Amygdala (tissue), 56 donors: Measurements from ENCODE around the gene TRIM36.

ENCODE experiments used
- DNase-seq, 56 donors: peaks; one replicate each; lab custom pipeline; 2025; lab: John Stamatoyannopoulos, UW

Gene TRIM36

GRCh38 chr5:115168829-115169486 lies 750 bp downstream of the TRIM36 start:
- DNase-seq = peak in 5 of 56 donors; percentile 11 to 53 (median 49)

- no peak for DNase-seq
Measured at GRCh38 chr5:115166744-115167393, 2.8 kb downstream of the TRIM36 start.

GRCh38 chr5:115165790-115166189 lies 3.9 kb downstream of the TRIM36 start:
- no peak for DNase-seq

- no peak for DNase-seq
Measured at GRCh38 chr5:115160975-115161475, 8.7 kb downstream of the TRIM36 start.

DNA sequence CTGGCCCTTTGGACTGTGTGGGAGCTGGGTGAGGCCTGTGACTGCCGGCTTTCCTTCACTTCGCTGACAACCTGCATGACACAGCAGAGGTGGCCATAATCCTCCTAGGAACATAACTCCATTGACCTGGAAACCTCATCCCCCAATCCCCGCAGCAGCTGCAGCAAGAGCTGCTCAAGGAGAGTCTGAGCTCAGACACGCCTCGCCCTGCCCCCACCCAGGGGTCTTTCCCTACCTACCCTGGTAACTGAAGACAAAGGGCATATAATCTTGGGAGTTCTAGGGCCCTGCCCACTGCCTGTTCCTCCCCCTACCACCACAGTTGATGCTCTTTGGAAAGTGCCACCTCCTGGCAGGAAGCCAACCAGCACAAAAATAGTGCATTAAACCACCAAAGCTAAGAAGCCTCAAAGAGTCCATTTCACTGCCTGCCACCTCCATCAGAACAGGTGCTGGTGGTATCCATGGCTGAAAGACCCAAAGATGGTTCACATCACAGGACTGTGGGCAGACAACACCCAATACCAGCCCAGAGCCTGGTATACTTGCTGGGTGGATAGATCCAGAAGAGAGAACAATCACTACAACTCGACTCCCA lies 18.4 kb downstream of the TRIM36 start:
- DNase-seq = no peak

- no peak for DNase-seq
Measured at GRCh38 chr5:115150512-115150911, 19.2 kb downstream of the TRIM36 start.

- DNase-seq = no peak
Measured at GRCh38 chr5:115147052-115147451, 22.7 kb downstream of the TRIM36 start.

- no peak for DNase-seq
Measured at GRCh38 chr5:115136294-115136693, 33.4 kb downstream of the TRIM36 start.

GRCh38 chr5:115132465-115132864 lies 37.2 kb downstream of the TRIM36 start:
- DNase-seq = no peak

DNA sequence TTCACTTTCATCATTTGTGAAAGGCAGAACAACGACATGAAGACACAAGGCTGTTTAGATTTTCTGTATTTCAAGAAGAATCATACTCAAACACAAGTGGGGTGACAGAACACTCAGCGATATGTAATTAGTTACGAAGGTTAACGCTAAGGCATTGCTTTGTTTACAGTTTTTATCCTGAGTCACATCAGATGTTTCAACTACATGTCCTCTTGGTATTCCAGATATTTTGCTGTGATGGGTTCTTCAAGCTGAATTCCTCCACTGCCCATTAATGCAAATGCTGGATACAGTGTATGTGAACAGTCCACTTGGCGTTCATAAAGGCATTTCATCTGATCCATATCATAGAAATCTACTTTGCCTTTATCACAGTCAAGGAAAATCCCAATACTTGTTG lies 43.4 kb downstream of the TRIM36 start:
- no peak for DNase-seq

- DNase-seq = no peak
Measured at GRCh38 chr5:115124741-115125140, 45.0 kb downstream of the TRIM36 start.

GRCh38 chr5:115116001-115116400 lies 53.7 kb downstream of the TRIM36 start:
- no peak for DNase-seq

DNA sequence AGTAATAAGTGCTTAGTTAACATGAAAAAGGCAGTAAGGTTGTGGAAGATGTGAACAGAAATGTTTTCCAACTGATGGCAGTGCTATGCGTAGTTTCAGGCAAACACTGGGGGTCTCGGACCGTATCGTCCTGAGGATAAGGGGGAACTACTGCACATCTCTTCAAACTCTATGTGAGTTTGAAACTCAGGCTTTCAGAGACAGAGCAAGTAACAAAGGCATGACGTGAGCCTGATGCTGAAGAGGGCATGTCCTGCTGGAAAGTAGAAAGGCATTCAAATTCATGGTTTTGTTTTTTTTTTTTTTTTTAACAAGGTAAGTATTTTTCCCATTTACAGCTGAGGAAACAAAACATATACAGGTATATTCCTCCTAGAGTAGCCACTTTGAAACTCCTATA lies 59.9 kb downstream of the TRIM36 start:
- no peak for DNase-seq

- DNase-seq = no peak
Measured at GRCh38 chr5:115109356-115109755, 60.4 kb downstream of the TRIM36 start.

DNA sequence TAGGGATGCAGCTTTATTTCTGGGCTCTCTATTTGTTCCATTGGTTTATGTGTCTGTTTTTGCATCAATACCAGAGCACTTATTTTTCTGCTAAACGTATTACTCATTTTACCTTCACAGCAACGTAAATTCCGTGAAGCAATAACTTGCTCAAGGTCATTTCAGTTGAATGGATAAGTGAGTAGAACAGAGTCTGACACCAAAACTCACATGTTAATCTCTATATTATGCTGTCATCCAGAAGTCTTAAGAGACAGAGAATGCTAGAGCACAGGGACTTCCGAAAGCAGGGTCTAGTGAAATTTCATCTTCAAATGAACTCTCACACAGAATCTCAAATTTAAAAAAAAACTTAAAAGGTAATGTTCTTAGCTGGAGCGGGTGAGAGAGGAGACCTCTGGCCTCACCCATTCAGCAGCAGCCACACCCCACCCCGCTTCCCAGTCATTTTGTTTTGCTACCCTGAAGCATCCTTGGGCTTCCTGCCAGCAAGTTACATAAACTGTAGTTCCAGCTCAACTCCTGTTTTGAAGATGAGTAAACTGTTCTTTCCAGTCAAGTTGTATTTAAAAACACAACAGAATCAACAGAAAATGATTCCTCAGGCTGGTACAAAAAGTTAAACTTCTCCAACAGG lies 69.3 kb downstream of the TRIM36 start:
- peak in 13 of 56 donors; percentile 2 to 46 (median 11) for DNase-seq

- peak in 19 of 56 donors; percentile 1 to 55 (median 10) for DNase-seq
Measured at GRCh38 chr5:115098041-115098702, 71.5 kb downstream of the TRIM36 start.

- DNase-seq = no peak
Measured at GRCh38 chr5:115097236-115097635, 72.5 kb downstream of the TRIM36 start.

GRCh38 chr5:115096034-115096769 lies 73.5 kb downstream of the TRIM36 start:
- DNase-seq = peak in 33 of 56 donors; percentile 3 to 61 (median 22)

- DNase-seq = no peak
Measured at GRCh38 chr5:115087951-115088350, 81.8 kb downstream of the TRIM36 start.

DNA sequence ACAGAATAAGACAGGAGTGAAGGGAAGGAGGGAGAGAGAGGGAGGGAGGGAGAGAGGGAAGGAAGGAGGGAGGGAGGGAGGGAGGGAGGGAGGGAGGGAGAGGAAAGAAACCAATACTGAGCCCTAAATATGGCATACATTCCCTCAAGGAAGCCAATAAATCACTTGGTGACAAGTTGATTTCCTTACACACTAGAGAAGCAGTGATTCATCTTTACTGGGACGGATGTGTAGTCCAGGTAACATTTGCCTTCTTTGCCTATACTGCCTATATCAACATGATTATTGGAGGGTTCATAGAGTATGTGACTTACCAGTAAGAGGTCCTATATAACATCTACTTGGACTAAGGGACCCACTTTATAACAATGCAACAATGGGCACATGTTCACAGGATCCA lies 83.2 kb downstream of the TRIM36 start:
- no peak for DNase-seq
